Right hindlimb (tissue), 1 donor: ENCODE results near the gene EGFL8.
"Not testable (repeated sequence)": the region's sequence is repeated elsewhere in the genome, so short reads cannot be mapped to it uniquely, and the experiment has no call there.

Experiments used
- DNase-seq: peaks from one replicate; pipeline ENCODE4 v3.0.0-alpha.2; 2018

EGFL8 gene

DNA sequence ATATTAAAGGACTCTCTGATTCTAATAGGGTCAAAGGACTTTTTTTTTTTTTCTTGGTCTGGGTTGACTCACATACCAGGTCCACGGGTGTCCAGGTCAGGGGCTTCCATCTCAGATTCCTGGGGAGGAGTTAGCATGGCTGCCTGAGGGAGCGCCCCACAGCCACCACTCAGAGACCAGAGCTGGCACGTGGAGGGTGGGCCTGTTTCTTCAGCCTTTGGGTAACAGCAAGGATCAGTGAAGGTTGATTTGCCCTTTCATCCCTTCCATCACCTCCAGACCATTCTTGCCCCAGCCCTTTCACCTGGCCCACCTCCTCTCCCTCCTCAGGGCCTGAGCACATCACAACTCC, 33.9 kb downstream of the EGFL8 start:
- no peak for DNase-seq

- no peak for DNase-seq
Observed at GRCh38 chr6:32198866-32199265, 34.5 kb downstream of the EGFL8 start.

DNA sequence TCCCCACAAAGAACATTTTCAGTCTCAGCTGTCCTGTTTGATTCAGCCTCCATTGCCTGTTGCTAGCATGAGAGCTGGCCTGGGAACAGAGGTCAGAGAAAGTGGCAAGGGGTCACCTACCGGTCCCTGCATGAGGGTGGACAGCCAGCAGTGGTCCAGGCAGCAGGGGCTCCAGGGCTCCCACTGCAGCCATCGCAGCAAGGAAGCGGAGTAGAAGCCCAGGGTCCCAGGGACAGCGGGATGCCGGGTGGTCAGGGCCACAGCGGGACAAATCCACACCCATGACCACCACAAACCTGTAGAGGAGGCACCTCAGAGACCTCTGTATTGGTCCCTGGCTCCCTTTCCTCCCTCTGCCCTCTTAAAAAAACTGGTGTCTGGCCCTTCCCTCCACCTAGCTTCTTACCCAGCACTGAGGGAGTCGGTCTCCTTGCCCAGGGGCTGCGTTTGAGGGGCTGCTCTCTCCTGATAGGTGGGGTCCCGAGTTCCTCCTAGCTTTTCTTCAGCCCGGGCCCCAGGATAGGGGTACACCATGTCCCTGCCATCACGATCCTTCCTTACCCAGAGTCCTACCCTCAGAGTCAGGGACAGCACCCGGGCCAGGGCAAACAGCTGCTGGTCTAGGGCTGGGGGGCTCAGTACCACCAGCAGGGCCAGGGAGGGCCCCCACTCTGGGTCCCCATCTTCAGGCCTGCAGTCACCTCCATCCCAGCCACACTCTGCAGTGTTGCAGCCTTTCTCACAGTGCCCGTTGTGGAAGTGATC, 36.5 kb downstream of the EGFL8 start:
- no peak for DNase-seq

GRCh38 chr6:32202186-32202585, 37.8 kb downstream of the EGFL8 start:
- no peak for DNase-seq

DNA sequence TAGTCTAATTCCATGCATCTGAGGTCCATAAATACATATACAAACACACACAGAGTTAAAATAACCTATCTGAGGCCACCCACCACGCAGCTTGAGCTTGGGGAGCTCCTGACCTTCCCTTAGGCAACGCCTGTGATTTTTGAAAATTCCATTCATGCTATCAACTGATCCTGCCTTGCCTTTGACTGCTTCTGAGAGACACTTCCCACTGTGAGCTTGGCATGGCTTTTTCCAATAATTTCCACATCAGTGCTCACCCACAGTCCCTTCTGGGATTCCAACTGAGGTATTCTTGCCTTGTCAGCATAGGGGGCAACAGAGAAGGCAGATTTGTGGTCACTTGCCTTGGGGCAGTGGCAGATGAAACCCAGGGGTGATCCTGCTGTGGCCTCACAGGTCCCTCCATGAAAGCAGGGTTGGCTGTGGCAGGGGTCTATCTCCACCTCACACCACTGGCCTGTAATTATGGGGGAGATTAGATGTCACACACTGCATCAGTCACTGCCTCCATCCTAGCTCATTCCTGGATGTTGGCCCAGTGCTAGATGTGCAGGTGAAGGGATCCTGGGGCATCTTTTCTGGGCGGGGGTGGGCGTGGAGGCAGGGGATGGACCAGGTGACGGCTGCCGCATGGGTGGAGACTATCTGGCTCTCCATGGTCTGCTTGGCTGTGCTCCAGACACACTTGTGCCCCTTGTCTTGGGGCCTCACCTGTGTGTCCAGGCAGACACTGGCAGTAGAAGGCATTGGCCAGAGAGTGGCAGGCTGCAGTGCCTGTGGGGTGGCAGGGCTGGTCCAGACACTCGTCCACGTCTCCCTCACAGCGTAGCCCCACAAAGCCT, 39.3 kb downstream of the EGFL8 start:
- DNase-seq = no peak

DNA sequence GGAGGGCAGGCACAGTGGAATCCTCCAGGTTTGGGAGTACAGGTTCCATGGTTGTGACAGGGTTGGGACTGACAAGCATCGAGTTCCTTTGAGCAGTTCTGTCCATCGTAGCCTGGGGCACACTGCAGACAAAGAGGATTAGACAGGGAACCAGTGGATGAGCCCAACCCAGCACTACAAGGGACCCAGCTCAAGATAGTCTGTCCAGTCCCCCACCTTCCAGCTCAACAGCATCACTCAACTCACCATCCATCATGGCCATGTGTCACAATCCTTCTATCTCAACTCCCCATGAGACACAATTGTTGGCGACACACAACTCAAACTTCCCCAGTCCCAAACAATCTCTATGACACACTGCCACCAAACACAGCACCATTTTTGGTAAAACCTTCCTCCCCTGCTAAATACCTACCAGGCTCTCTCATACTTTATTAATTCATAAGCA, 39.9 kb downstream of the EGFL8 start:
- DNase-seq = no peak

DNA sequence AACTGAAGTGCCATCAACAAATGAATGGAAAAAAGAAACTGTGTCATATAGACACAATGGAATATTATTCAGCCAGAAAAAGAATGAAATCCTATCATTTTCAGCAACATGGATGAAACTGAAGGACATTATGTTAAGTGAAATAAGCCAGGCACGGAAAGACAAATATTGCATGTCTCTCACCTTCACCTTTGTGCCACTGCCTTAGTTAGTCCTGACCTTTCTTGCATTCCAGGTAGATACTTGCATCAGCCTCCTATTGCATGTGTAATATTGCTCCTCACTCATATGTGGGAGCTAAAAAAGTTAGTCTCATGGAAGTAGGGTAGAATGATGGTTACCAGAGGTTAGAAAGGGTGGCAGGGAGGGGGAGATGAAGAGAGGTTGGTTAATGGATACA, 44.6 kb downstream of the EGFL8 start:
- no peak for DNase-seq

DNA sequence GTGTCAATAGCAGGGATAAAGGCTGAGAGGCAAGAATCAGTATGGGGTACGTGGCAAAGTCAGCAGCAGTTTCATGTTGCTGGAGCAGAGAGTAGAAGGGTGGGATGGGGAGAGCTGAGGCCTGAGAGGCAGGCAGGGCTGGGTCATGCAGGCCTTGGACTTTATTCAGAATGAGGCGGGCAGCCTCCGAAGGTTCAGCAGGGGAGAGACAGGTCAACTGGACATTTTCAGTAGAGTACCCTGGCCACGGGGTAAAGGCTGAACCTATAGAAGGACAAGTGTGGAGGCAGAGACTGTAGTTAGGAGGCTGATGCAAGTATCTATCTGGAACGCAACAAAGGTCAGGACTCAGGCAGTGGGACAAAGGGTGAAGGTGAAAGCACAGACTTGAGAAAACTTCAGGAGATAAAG, 45.8 kb downstream of the EGFL8 start:
- DNase-seq = no peak

GRCh38 chr6:32211432-32211831, 47.0 kb downstream of the EGFL8 start:
- not testable (repeated sequence) for DNase-seq

- DNase-seq = no peak
Observed at GRCh38 chr6:32212076-32212760, 47.8 kb downstream of the EGFL8 start.

GRCh38 chr6:32213649-32214048, 49.3 kb downstream of the EGFL8 start:
- DNase-seq = no peak

GRCh38 chr6:32214126-32214525, 49.7 kb downstream of the EGFL8 start:
- DNase-seq = no peak

GRCh38 chr6:32215617-32216016, 51.2 kb downstream of the EGFL8 start:
- no peak for DNase-seq

DNA sequence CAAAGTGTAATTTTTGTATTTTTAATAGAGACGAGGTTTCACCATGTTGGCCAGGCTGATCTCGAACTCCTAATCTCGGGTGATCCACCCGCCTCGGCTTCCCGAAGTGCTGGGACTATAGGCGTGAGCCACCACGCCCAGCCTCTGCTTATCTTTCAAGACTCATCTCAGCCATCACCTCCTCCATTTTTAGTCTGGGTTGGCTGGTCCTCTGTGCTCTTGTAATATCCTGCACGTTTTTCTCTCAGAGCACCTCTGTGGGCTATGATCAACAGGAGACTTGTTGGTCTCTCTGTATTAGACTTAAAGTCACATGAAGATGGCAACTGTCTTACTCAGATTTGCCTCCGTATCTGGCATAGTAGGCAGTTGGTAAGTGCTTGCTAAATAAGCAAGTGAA, 51.9 kb downstream of the EGFL8 start:
- DNase-seq = no peak

DNA sequence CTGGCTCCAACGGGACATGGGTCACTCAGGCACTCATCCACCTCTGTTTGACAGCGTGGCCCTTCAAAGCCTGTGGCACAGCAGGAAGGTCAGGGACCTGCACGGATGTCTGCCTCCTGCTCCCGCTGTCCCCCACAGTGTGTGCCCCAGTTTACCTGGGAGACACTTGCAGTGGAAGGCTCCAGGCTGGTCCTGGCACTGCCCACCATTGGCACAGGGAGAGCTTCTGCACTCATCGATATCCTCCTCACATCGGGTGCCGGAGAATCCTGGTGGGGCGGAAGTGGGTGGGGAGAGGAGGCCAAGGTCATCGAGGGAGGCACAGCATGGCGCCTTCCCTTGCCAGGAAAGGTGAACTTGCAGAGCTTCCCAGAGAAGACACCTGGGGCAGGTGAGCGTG, 52.6 kb downstream of the EGFL8 start:
- DNase-seq = no peak
